Liver (tissue), 9 donors: ENCODE results near the gene TGM2. TPM values are rescaled to one million over a fixed set of nuclear protein-coding genes. Genes with fewer than 3 reads are reported as not detected.

ENCODE experiments used
- DNase-seq: peaks from one replicate; pipeline ENCODE4 v3.0.0-alpha.2; 2017; ENCODE audit warnings: low spot score
- H3K27ac ChIP-seq, 2 donors: one replicate each; pipeline ENCODE4 v1.7.0; 2013; ENCODE audit warnings: inconsistent platforms in 2 of 2, low read length in 2 of 2, control low read depth in 1 of 2, low read depth in 1 of 2, mild to moderate bottlenecking in 1 of 2
- H3K27me3 ChIP-seq, 4 donors: one replicate each; pipeline versions ENCODE4 v1.6.1 to v1.7.0; 2013; ENCODE audit warnings: low read length in 3 of 4, inconsistent platforms in 1 of 4, mild to moderate bottlenecking in 1 of 4, moderate library complexity in 1 of 4; ENCODE audit not compliant: control insufficient read depth in 4 of 4, insufficient read depth in 4 of 4
- H3K36me3 ChIP-seq, 4 donors: one replicate each; pipeline versions ENCODE4 v1.6.1 to v1.7.0; 2013; ENCODE audit warnings: low read length in 3 of 4, mild to moderate bottlenecking in 3 of 4, low read depth in 1 of 4, moderate library complexity in 1 of 4; ENCODE audit not compliant: control insufficient read depth in 4 of 4, insufficient read depth in 3 of 4
- H3K4me1 ChIP-seq, 4 donors: one replicate each; pipeline versions ENCODE4 v1.6.1 to v1.7.0; 2013; ENCODE audit warnings: low read length in 3 of 4, mild to moderate bottlenecking in 3 of 4, moderate library complexity in 1 of 4; ENCODE audit not compliant: control insufficient read depth in 4 of 4, insufficient read depth in 4 of 4
- H3K4me3 ChIP-seq, 3 donors: one replicate each; pipeline versions ENCODE4 v1.6.1 to v1.7.0; 2013; ENCODE audit warnings: low read length in 3 of 3, control low read depth in 1 of 3, low read depth in 1 of 3, mild to moderate bottlenecking in 1 of 3
- H3K9ac ChIP-seq, 2 donors: one replicate each; pipeline ENCODE4 v1.7.0; 2013; ENCODE audit warnings: low read length in 2 of 2, mild to moderate bottlenecking in 2 of 2, moderate library complexity in 2 of 2, control low read depth in 1 of 2, low read depth in 1 of 2
- H3K9me3 ChIP-seq, 4 donors: one replicate each; pipeline versions ENCODE4 v1.6.1 to v1.7.0; 2013; ENCODE audit warnings: low read length in 3 of 4; ENCODE audit not compliant: control insufficient read depth in 4 of 4
- ATF3 ChIP-seq: IDR thresholded peaks from 2 replicates; pipeline ENCODE4 v1.6.1; 2016; ENCODE audit warnings: antibody characterized with exemption
- CTCF ChIP-seq: fragments of 150-350 bp; IDR thresholded peaks from 2 replicates; pipeline ENCODE4 v1.5.1; 2017; ENCODE audit warnings: improper control_type of control experiment, low read depth, low read length; ENCODE audit not compliant: missing input control
- EGR1 ChIP-seq, 2 donors: IDR thresholded peaks; 2 replicates each; pipeline ENCODE4 v1.6.1; 2016 to 2018; ENCODE audit warnings: antibody characterized with exemption in 2 of 2, low read depth in 2 of 2
- FOXA1 ChIP-seq: IDR thresholded peaks from 2 replicates; pipeline ENCODE4 v1.6.1; 2016; ENCODE audit warnings: antibody characterized with exemption
- GABPA ChIP-seq, 2 donors: IDR thresholded peaks in 1 of 2; conservative IDR thresholded peaks in 1 of 2; 2 replicates each; pipeline ENCODE4 v1.6.1; 2016; ENCODE audit warnings: antibody characterized with exemption in 2 of 2, mild to moderate bottlenecking in 1 of 2, moderate library complexity in 1 of 2
- JUND ChIP-seq, 2 donors: IDR thresholded peaks; 2 replicates each; pipeline ENCODE4 v1.6.1; 2016; ENCODE audit warnings: antibody characterized with exemption in 2 of 2
- MAX ChIP-seq: IDR thresholded peaks from 2 replicates; pipeline ENCODE4 v1.6.1; 2016; ENCODE audit warnings: antibody characterized with exemption
- RAD21 ChIP-seq, 2 donors: IDR thresholded peaks; 2 replicates each; pipeline ENCODE4 v1.6.1; 2016; ENCODE audit warnings: antibody characterized with exemption in 2 of 2, mild to moderate bottlenecking in 2 of 2
- REST ChIP-seq: IDR thresholded peaks from 2 replicates; pipeline ENCODE4 v1.6.1; 2016; ENCODE audit warnings: antibody characterized with exemption, mild to moderate bottlenecking
- YY1 ChIP-seq: IDR thresholded peaks from 2 replicates; pipeline ENCODE4 v1.6.1; 2016; ENCODE audit warnings: antibody characterized with exemption, mild to moderate bottlenecking
- ZBTB33 ChIP-seq: IDR thresholded peaks from 2 replicates; pipeline ENCODE4 v1.6.1; 2016; ENCODE audit warnings: antibody characterized with exemption
- WGBS: extraction: QIAGEN DNeasy Blood & Tissue Kit; methylation state at CpG from one replicate; pipeline ENCODE4 v1.1.7; 2013; 5-methylcytosine and 5-hydroxymethylcytosine counted together
- polyA plus RNA-seq, 2 donors: library from polyadenylated mRNA; stranded (reverse) in 1 of 2; unstranded in 1 of 2; fragments of 200-250 nt in 1 of 2; fragments of >200 nt in 1 of 2; fragmentation: Nextera tagmentation in 1 of 2; extraction: Ambion mirVana in 1 of 2; gene quantifications; one replicate each; pipeline versions ENCODE4 v1.2.1 to v1.2.3, GENCODE V29; 2013 to 2015
- total RNA-seq, 2 donors: library from RNA; depleted of rRNA; stranded (reverse); fragments of >200 nt; gene quantifications; one replicate each; pipeline ENCODE4 v1.2.3, GENCODE V29; 2014
- donor health status: healthy.
- donor health status: healthy.
- donor health status: healthy.
- donor health status: healthy.
- donor health status: healthy.

The TGM2 gene
- total and polyA plus RNA-seq, 4 donors, result 106 to 375 (median 190) TPM

GRCh38 chr20:38115205-38115604, 49.9 kb downstream of the TGM2 start:
- Histone ChIP-seq H3K4me3 (no peak overlapping the region), H3K9me3 (no peaks in the 10 kb centered on the region), H3K27me3 (no peaks in the 10 kb centered on the region), H3K9ac (no peak overlapping the region), H3K27ac (no peak overlapping the region), H3K36me3 (no peaks in the 10 kb centered on the region), H3K4me1 (peaks cover 0 to 4% (median 0%) of the 10 kb centered on the region in 4 donors)
- TF ChIP-seq GABPA (IDR thresholded peaks at IDR 0.05 in 1 of 2, conservative IDR thresholded peaks at IDR 0.05 in 1 of 2) (no peak), FOXA1 (no peak), RAD21 (IDR thresholded peaks at IDR 0.05) (peak in 1 of 2 donors; percentile 27), MAX (no peak), EGR1 (IDR thresholded peaks at IDR 0.05; ENCODE audit: low read depth in 2 of 2) (no peak), ATF3 (no peak)
- 98% methylated on average over 1 of the region's 1 CpG for WGBS
- no peak for DNase-seq

GRCh38 chr20:38114353-38114791, 50.7 kb downstream of the TGM2 start:
- no peak overlapping the region for H3K4me3 ChIP-seq
- WGBS, result 93% methylated on average over 4 of the region's 4 CpGs
- no peak for TF ChIP-seq CTCF
- no peak for TF ChIP-seq YY1
- no peak for TF ChIP-seq REST
- no peak for TF ChIP-seq ZBTB33
- no peak for TF ChIP-seq JUND (IDR thresholded peaks at IDR 0.05)
- peaks cover 0 to 9% (median 0%) of the 10 kb centered on the region in 4 donors for H3K4me1 ChIP-seq
- H3K36me3 ChIP-seq, result no peaks in the 10 kb centered on the region
- H3K27ac ChIP-seq, result no peak overlapping the region
- H3K27me3 ChIP-seq, result no peaks in the 10 kb centered on the region
- no peaks in the 10 kb centered on the region for H3K9me3 ChIP-seq
- no peak overlapping the region for H3K9ac ChIP-seq
- DNase-seq, result no peak
